Activated CD4-positive, CD25-positive, alpha-beta regulatory T cell (primary cell): ENCODE results near the gene PLEKHA1.

Experiments used
- DNase-seq, 4 experiments: peaks; one replicate each; lab custom pipeline; 2025; lab: John Stamatoyannopoulos, UW

Gene PLEKHA1

DNA sequence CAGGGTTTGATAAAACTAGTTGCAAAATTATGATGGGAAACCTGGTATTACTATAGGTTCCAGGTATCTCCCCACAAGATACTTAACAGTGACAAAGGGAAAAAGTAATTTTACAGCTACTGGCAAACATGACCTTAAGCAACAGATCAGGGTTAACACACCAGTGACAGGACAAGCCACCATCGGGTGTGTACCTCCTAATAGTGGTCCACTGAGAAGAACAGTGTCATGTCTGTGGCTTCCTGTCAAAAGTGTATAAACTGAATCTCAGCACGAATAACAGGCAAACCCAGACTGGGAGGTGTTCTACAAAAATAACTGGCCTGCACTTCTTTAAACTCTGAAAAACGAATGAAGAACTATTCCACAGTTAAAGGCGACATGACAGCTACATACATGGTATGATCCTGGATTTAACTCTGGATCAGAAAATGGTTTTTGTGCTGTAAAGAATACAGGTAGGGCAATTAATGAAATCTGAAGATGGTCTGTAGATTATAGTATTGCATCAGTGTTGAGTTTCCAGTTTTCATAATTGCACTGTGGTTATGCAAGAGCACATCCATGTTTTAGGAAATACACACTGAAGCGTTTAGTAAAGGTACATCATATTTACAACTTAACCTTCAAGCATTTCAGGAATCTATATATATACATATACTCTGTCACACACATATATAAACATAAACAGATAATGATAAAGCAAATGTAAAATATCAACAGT lies 47.9 kb downstream of the PLEKHA1 start:
- no peak for DNase-seq

DNA sequence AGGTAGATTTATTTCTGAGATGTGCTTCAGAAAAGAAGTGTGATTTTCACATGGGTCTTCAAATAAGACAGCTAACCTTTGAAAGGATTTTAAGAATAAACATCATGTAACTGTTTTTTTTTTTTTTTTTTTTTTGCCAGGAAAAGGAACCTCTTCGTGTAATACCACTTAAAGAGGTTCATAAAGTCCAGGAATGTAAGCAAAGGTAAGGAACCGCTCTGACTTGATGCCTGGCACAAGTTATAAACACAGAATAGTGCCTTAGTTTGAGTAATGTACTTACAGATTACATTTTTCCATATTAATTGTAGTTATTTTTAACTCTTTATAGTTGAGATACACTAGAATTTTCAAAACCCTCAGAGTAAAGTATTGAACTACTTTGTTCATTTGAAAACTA lies 49.6 kb downstream of the PLEKHA1 start:
- DNase-seq = no peak

DNA sequence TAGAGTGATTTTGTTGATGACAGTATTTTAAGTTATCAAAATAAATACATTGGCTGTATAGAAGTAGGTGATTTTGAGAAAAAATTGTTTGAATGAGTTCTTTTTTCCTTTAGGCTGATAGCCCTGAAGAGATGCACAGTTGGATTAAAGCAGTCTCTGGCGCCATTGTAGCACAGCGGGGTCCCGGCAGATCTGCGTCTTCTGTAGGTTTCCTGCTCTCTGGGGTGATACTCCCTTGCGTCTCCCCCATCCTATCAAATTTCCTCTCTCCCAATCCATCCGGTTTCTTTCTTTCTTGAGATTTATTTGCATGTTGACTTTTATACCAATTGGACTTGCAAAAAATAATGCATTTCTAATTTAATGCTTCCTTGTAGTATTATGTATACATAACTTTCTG lies 52.3 kb downstream of the PLEKHA1 start:
- DNase-seq = no peak

DNA sequence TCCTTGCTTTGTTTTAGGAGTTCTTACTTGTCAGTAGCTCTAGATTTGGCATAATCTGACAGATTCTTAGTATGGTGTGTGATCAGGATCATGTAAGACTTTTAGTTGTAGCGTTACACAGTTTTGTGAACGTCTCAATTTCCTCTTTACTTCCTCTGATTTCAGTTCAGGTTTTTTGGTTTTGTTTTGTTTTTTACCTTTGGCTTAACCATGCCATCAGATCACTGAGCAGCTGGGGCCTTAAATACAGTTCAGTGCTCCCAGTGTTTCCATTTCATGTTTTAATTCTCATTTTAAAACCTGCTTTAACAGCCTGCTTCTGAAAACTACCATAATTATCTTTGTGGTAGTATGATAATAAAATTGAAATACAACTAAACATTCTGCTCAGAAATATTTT lies 52.8 kb downstream of the PLEKHA1 start:
- DNase-seq = no peak

DNA sequence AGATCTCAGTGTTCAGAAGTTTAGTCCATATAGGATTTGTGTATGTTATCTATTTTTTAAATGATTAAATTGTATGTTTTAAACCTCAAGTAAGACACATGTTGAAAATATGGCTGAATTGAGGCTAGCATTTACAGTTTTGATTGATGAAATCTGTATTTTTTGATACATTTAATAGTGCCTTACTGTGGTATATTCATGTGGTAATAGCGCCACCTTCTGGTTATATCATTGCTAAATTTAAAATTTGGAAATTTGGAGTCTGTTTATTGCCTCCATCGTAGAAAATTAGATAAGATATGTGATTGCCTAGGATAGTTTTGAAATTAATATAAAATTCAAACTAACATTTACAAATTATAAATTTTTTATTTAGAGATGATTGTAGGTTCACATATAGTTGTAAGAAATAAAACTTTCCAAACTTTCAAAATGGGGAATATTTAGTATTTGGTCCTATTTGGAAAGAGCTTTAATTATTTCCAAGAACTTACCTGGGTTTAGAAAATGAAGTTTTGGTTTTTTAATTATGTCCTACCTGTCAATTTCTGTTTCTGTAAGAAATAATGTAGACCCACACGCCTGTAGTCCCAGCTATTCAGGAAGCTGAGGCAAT lies 60.8 kb downstream of the PLEKHA1 start:
- no peak for DNase-seq

DNA sequence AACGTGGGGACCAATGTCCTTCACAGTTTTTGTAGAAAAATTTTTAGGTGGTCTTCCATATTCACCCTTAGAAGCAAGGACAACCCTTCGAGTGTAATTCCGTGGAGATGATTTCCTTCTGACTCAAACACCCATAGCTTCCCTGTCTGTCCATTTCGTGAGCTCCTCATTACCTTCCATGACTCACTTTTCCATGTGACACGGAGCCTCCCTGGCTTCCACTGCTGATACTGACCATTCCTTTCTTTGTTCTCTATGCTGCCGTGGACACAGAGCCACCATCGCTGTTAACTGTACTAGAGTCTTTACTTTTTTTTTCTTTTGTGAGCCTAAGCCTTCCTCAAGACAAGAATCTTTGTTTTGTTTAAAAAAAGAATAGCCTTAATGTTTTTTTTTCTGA lies 67.5 kb downstream of the PLEKHA1 start:
- no peak for DNase-seq

DNA sequence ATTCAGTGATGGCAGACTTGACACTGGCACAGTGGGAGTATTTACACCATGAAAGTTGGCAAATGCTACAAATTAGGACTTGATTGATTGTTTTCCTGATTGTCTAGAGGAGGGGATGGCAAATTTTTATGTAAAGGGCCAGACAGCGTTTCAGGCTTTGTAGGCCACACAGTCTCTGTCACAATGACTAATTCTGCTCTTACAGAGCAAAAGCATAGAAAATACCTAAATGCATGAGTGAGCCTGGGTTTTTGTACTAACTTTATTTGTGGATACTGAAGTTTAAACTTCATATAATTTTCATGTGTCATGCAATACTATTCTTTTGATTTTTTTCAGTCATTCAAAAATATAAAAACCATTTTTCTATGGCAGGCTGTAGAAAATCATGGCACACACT lies 71.0 kb downstream of the PLEKHA1 start:
- no peak for DNase-seq

DNA sequence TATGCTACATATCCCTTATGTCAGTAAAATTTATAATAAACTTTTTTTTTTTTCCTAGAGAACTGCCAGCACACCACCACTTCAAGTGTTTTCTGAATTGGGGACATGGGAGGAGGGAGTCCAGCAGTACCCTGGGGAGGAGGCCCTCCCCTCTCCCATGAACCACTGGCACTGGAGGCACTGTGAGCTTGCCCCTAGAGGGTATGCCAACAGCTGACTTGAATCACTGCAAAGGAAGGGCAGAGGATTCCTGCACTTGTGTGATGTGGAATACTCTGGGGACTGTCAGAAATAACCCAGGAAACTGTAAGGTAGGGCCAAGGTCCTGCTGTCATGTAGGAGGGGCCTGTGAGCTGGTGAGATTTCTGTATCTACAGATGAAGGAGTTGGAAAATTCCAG lies 71.4 kb downstream of the PLEKHA1 start:
- no peak for DNase-seq

DNA sequence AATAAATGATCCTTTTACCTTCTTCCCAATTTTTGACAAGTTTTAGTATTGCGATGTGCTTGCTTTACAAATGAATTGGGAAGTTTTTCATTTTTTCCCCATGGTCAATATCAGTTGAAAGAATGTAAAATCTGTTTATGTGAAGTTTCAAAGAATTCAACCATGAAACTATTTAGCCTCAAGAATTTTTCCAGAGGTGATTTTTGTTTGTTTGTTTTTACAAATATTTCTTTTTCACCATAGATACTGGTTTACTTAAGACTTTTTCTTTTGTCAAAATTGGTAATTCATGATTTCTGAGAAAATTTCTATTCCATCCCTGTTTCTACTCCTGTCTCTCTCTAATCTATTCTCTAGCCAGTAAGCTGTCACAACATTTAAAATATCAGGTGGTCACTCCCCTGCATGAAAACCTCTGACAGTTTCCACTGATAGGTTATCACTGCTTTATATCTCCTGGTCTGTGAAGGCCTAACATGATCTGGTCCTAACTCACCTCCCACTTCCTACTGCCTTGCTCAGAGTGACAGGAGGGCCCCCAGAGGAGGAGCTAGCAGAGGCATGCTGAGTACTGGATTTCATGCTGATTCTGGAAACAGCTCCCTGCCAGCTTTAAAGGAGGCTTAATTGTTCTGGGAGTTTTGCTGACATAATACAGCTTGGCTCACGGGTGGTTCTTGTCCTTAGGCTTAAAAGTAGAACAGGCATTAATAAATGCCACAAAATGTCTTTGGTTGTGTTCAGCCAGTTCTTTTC lies 72.3 kb downstream of the PLEKHA1 start:
- no peak for DNase-seq

DNA sequence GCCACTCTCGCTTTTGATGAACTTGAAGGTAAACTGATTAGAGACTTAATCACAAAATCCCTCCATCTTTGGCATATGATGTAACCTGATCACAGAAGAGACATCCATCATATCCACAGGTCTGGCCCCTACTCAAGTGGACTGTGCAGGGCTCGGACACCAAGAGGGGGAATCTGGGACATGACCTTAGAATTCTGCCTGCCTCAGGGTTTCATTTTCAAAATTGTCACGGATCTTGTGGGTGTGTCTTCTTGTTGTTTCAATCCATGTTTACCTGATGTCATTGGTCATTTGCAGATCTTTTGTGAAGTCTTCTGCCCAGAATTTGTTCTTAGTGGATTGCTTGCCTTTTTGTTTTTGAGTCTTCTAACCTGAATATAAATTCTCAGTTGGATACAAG lies 74.1 kb downstream of the PLEKHA1 start:
- DNase-seq = no peak

DNA sequence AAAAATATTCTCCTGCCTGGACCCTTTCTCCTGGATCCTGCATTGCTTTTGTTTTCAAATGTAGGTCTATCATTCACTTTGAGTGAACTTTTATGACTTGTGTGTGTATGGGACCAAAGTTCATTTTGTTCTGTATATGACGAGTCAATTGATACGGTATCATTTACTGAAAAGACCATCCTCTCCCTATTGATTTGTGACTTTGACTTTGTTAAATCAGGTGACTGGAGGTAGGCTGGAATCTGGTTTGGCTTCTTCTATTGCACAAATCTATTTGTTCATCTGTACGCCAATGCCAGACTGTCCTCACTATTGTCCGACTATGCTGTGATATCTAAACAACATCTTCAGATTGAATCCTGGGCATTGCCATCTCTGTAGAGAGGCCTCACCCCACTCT lies 74.6 kb downstream of the PLEKHA1 start:
- DNase-seq = no peak

DNA sequence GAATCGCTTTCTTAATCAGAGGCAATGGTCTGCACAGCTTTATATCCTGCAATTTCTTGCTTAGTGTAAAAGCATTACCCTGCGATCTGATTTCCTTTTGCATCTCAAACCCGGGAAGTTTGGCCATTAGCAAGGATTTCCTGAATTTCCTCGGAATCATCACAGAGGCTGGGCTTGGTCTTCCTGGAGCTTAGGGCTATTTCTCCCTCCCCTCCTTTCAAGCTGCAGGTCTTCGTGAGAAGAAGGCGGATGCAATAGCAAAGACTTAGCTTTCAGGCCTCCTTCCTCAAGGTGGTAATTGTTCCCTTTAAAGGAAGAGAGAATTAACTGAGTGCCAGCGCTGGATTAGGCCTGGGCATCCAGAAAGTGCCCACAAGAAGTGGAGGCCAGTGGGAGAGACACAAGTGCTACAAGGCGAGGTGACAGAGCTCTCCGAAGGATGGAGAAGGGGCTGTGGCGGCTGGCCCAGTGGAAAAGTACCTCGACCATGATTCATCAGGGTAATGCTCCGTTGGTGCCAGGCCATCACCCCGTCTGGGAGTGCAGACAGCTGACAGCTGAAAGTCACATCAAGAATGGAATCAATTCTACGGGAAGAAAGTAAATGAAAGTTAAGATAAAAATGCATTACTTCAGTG lies 76.0 kb downstream of the PLEKHA1 start:
- DNase-seq = no peak

DNA sequence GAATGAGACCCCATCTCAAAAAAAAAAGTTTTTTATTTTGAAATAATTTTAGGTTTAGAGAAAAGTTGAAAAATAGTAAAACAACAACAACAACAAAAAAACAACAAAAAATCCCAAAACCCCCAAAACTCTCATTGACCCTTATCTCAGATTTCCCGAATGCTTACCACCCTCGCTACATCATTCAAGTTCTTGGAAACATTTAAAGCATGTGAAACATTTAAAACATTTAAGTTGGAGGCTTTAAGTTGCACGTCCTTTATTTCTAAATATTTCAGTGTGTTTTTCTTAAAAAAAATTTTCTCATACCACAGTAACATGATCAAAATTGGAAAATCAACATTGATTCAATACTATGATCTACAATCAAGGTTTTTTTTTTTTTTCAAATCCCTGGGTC lies 79.6 kb downstream of the PLEKHA1 start:
- no peak for DNase-seq

DNA sequence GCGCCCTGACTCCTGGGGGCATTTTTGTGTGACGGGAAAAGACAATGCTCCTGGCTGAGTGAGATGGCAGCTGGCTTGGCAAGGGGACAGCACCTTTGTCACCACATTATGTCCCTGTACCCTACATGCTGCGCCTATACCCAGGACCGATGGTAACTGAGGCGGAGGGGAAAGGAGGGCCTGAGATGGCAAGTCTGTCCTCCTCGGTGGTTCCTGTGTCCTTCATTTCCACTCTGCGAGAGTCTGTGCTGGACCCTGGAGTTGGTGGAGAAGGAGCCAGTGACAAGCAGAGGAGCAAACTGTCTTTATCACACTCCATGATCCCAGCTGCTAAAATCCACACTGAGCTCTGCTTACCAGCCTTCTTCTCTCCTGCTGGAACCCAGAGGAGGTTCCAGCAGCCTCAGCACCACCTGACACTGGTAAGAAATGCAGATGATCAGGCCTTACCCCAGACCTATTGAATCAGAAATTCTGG lies 80.1 kb downstream of the PLEKHA1 start, which contains the start of gene ARMS2:
ARMS2 (plus strand) TSS at position 51 of the 478 bp plus-strand sequence; CDS start at position 126, 75 bp downstream.
- no peak for DNase-seq

DNA sequence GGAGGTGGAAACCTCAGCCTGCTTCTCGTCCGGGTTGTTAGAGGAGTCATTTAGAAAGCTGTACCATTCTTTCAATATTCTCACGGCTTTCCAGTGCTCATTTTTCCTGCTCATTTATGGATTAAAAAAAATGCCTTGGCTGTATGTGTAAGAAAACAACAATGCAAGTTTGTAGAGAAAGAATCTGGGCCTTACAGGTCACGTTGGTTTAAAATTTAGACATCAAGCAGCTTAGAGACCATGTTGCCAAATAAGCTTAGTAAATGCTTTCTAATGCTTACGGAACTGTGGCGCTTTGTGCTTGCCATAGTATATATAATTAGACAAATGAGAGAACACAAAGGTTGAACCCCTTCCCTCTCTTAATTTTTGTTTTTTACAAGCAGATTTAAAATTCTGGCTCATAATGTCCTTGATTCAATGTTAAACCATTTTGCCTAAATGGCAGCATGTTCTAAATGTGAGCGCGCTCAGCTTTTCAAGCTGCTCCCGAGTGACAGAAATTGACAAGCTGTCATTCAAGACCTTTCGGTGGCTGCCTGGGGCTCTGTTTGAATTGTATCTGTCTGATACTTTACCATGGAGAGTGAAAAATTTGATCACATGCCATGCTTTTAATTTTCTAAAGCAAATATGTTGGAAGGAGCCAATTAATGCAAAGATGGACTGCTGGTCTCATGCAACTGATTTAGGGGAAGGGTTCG lies 81.0 kb downstream of the PLEKHA1 start:
- no peak for DNase-seq

DNA sequence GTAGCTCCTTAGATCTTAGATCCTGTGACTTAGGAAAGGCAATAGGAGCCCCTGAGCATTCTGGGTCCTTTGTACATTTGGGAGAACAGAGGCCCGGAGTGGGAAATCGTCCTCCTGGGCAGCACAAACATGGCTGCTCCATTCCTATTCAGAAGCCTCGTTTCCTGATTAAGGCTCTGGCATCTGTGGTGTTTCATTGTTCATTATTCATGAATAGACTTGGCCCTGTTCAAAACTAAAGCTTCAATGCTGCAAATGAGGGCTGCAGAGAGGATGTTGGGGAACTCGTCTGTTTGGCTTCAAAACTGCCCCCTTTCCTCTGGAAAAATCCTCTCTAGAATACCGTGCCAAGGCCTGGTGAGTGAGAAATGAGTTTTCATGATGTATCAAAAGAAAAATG lies 83.4 kb downstream of the PLEKHA1 start:
- DNase-seq = no peak

DNA sequence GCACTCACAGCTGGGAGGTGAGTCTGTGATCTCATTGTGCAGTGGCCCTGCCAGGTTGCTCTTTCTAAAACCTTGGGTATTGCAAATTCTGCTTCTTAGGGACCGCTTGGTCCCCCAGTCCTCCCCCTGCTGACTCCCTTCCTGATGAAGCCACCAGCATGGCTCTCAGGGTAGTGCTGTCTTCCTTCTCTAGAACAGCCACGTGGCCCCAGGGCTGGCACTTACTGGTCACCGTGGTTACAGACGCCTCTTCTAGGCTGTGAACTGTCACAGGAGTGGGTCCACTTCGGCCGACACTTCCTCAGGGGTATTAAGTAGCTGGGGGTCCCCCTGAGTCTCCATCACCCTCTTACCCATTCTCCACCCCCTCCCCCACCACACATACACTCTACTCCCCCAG lies 84.2 kb downstream of the PLEKHA1 start:
- no peak for DNase-seq

DNA sequence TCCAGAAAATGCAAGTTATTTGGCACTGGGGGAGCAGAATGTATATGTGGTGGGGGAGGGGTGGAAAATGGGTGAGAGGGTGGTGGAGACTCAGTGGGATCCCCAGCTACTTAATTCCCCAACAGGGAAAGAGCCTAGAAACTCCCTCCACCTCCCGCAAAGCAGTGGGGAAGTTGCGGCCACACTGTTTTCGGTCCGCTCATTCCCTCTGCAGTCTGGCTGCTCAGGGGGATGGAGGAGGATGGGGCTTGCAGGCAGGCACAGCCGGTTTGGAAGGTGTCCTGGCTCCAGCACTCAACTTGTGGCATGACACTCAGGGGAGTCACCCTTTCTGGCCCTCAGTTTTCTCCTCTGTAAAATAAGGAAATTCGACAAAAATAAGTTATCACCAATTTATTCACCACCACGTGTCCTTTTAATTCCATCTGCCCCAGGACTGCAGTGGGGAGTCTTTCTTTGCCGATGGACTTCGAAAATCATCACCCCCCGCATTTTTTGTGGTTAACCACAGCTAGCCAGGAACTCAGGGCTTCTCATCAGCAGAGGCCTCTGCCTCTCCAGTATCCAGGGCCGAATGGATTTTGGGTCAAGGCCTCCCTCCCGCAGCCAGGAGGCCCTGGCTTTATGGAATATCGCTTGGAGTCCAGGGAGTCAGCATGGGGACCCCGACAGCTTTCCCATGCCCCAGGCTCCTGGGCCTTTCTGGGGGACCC lies 85.2 kb downstream of the PLEKHA1 start:
- no peak for DNase-seq

DNA sequence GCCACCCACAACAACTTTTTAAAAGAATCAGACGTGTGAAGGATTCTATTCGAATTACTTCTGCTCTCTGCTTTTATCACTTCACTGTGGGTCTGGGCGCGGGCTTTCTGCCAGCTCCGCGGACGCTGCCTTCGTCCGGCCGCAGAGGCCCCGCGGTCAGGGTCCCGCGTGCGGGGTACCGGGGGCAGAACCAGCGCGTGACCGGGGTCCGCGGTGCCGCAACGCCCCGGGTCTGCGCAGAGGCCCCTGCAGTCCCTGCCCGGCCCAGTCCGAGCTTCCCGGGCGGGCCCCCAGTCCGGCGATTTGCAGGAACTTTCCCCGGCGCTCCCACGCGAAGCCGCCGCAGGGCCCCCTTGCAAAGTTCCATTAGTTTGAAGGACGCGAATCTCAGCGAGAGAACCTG lies 86.4 kb downstream of the PLEKHA1 start:
- DNase-seq = no peak

DNA sequence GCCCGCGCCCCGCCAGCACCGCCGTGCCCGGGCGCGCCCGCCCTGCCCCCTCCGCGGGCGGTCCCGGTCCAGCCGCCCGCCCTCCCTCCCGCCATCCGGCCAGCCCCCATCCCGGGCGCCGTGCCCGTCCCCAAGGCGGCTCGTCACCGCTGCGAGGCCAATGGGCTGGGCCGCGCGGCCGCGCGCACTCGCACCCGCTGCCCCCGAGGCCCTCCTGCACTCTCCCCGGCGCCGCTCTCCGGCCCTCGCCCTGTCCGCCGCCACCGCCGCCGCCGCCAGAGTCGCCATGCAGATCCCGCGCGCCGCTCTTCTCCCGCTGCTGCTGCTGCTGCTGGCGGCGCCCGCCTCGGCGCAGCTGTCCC lies 86.8 kb downstream of the PLEKHA1 start, which contains the start of gene HTRA1:
HTRA1 (plus strand) TSS at position 187 of the 362 bp plus-strand sequence; CDS start at position 287, 100 bp downstream.
- no peak for DNase-seq
